ENCODE data around the gene TMEM8B.

- TF ChIP-seq POLR2A (IDR thresholded peaks at IDR 0.05) (no peak), EP300 (IDR thresholded peaks at IDR 0.05) (no peak), CTCF (IDR thresholded peaks at IDR 0.05) (no peak), POLR2AphosphoS5 (IDR thresholded peaks at IDR 0.05) (no peak)
Measured at GRCh38 chr9:35793461-35793860, 35.6 kb upstream of the TMEM8B start.

Data from gastroesophageal sphincter (tissue), 3 donors.